NCI-H460 (cell line): ENCODE measurements around the gene POLE. TPM values are rescaled to one million over a fixed set of nuclear protein-coding genes. Genes with fewer than 3 reads are reported as not detected.

Experiments used
- DNase-seq: peaks from one replicate; pipeline ENCODE4 v3.0.0-alpha.2; 2016; ENCODE audit warnings: low read depth; ENCODE audit errors: extremely low read depth
- polyA plus RNA-seq: library from polyadenylated mRNA; depleted of rRNA; stranded (reverse); fragments of >200 nt; gene quantifications from 2 replicates; pipeline ENCODE4 v1.2.3, GENCODE V29; 2014; cell fraction: nucleus; rRNA removed
- total RNA-seq: library from RNA; depleted of rRNA; stranded (reverse); fragments of >200 nt; shearing (Covaris generic); gene quantifications from 2 replicates; pipeline ENCODE4 v1.2.3, GENCODE V29; 2014; rRNA removed

Gene POLE, protein sequence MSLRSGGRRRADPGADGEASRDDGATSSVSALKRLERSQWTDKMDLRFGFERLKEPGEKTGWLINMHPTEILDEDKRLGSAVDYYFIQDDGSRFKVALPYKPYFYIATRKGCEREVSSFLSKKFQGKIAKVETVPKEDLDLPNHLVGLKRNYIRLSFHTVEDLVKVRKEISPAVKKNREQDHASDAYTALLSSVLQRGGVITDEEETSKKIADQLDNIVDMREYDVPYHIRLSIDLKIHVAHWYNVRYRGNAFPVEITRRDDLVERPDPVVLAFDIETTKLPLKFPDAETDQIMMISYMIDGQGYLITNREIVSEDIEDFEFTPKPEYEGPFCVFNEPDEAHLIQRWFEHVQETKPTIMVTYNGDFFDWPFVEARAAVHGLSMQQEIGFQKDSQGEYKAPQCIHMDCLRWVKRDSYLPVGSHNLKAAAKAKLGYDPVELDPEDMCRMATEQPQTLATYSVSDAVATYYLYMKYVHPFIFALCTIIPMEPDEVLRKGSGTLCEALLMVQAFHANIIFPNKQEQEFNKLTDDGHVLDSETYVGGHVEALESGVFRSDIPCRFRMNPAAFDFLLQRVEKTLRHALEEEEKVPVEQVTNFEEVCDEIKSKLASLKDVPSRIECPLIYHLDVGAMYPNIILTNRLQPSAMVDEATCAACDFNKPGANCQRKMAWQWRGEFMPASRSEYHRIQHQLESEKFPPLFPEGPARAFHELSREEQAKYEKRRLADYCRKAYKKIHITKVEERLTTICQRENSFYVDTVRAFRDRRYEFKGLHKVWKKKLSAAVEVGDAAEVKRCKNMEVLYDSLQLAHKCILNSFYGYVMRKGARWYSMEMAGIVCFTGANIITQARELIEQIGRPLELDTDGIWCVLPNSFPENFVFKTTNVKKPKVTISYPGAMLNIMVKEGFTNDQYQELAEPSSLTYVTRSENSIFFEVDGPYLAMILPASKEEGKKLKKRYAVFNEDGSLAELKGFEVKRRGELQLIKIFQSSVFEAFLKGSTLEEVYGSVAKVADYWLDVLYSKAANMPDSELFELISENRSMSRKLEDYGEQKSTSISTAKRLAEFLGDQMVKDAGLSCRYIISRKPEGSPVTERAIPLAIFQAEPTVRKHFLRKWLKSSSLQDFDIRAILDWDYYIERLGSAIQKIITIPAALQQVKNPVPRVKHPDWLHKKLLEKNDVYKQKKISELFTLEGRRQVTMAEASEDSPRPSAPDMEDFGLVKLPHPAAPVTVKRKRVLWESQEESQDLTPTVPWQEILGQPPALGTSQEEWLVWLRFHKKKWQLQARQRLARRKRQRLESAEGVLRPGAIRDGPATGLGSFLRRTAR (N-terminal part only)
- total RNA-seq: 23.6 and 25.6 TPM in 2 replicates
- polyA plus RNA-seq: 107 and 136 TPM in 2 replicates

- peak; percentile 94 for DNase-seq
These were observed at the start of gene POLE, which contains the start of gene PXMP2 for GRCh38 chr12:132687211-132688164. Gene POLE, minus strand, starts transcription at chr12:132687342. Its CDS starts 27 bp downstream, at chr12:132687315. Gene PXMP2, plus strand, starts transcription at chr12:132687587. Its CDS starts 84 bp downstream, at chr12:132687671.

GRCh38 chr12:132736913-132737312 is 49.8 kb upstream of the POLE start:
- DNase-seq: no peak

DNA sequence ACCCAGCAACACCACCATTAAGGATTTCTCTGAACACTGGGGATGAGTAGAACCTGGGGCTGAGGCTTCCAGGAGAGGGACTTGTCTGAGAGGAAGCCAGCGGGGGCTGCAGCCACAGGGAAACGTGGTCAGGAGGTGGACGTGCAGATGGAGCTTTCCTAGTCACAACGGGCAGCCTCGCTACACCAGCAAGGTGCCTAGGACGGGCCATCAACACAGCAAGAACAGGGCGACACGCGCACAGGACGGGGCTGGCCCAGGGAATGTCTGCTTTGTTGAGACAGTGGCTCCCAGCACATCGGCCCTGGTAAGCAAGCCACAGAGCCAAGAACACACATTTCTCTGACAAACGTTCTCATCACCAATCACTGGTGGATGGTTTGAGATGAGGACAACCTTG is 49.2 kb upstream of the POLE start:
- DNase-seq: no peak

GRCh38 chr12:132735496-132735895 is 48.4 kb upstream of the POLE start:
- DNase-seq: no peak

DNA sequence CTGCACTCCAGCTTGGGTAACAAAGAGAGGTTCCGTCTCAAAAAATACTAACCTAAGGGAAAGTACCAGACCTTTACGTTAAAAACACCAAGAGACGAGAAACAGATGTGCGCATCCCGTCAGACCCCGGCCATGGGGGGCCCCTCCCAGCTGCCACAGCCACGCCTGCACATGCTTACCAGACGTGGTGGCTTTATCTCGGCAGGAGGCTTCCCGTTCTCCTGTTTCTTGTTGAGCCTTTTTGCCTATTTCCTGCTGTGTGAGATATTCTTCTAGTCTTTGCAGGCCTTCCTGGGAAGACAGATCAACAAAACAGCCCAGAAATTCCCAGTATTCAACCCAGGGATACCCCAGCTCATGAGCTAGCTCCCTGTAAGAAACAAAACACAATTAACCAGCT is 47.1 kb upstream of the POLE start:
- DNase-seq: no peak

- DNase-seq: no peak
These were observed 44.4 kb upstream of the POLE start for GRCh38 chr12:132731574-132731973.

- DNase-seq: no peak
These were observed 43.2 kb upstream of the POLE start for GRCh38 chr12:132730353-132730752.

DNA sequence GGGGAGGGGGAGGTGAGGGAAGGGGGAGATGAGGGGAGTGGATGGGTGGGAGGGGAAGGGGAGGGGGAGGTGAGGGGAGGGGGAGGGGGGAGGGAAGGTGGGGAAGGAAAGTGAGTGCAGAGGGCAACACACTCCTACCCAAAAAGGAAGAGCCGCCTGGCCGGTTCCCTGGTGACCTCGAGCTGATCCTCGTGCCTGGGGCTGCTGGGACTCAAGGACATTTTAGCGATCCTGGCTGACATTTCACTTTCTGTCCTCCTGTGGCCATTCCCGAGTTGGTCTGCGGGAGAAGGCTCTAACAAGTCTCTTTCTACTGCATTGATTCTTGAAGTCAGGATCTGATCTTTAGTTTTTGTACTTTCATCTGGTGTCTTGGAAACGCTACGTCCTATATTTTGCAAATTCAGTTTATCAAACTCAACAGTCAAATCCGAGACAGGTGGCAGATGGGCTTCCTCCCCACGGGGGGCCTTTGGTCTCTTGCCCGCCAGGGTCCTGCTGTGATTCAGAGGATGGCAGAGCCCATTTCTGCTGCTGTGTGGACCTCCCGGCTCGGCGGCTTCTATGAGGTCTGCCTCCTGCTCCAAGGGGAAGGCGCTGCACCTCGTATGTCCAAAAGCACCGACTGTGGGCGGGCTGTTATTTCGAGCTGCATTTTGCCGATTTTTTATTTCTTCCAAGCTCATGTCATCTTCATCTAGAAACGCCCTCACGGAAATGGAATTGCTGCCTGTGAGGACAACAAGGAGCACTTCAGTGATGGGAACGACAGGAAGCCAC is 42.6 kb upstream of the POLE start:
- no peak for DNase-seq

DNA sequence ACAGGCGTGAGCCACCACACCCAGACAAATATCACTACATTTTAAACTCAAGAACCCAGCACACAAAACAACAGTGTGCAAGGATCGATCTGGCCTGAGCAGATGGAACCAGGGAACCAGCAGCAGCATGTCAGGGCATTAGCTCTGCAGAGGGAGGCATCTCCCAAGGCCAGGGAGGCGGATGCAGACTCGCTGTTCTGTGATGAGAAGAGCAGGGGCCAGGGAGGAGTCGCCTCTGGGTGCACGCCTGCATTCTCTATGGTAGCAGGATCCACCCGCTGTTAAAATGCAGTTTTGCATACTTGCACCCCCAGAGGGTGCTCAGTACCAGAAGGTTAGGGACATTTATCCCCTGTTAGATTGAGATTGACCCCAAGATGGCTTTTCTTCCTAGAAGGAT is 41.4 kb upstream of the POLE start:
- DNase-seq: no peak

GRCh38 chr12:132727091-132727794 is 40.1 kb upstream of the POLE start:
- no peak for DNase-seq

DNA sequence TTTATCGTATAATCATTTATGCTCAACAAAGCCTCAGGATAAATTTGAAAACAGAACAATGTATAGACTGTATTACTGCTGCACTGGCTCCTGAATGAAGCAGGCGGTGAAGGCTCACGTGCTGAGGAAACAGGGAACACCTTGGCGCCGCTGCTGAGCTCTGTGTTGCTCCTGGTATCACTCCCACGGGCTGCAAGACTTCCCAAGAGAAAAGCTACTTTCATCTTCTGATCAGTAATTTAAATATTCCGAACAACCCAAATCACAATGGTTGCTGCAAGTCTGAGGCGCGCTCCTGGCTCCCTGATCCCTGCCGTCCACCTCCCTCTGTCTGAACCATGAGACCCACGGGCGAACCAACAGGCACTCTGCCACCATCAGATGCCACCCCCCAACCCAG is 39.2 kb upstream of the POLE start:
- no peak for DNase-seq

DNA sequence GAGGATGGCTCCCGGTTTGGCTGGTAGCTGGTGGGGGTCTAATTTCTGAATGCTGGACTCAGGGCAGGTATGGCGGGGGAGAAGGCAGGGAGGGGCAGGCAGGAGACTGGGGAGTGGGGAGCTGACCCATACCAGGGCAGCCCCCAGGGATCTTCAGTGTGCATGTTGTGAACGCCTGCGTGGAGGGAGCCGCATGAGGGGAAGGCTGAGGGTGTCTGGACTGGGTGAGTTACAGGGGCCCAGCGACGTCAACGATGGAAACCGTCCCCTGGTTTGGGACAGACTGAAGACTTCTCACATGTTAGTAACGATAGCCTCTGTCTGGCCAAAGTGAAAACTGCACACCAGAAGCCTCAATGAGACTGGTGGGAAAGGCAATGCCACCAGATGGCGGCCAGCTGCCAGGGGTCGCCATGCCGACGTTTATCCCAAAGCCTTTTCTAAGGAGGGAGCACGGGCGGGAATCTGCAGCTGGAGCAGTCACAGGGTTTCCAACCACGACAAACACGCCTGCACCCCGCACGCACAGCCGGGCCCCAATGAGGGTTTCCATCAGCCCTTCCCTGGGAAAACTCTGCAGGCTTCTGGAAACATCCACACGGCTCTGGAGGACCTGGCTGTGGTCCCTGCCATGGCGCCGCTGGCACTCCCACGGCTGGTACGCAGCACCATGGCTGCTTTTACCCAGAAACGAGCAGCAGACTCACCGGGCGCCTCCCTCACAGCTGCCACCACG is 37.5 kb upstream of the POLE start:
- DNase-seq: no peak

DNA sequence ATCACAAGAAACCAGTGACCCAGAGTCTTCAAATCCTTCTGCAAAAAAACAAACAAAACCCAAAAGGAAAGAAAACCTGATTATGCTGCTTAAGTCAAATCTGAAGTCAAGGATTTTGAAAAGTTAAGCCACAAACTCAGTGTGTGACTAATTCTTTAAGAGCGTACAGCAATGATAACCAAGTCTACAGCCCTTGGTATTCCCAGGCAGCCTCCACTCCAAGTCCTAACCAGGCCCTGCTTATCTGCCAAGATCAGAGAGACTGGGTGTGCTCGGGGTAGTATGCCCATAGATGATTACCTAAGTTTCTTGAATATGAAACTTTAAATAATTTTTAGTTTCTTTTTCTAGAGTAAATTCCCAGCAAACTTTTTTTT is 36.6 kb upstream of the POLE start:
- DNase-seq: no peak

- DNase-seq: no peak
These were observed 36.0 kb upstream of the POLE start for GRCh38 chr12:132723015-132723763.

GRCh38 chr12:132720606-132721345 is 33.6 kb upstream of the POLE start:
- no peak for DNase-seq

- no peak for DNase-seq
These were observed 32.8 kb upstream of the POLE start for GRCh38 chr12:132719954-132720324.
